LNCAP (cell line): ENCODE data around the gene P2RY14.

Source experiments
- TF ChIP-seq, protein P1 (sequence below): fragments of 450-650 bp; IDR thresholded peaks from 2 replicates; pipeline ENCODE4 v1.5.1; 2017; ENCODE audit warnings: mild to moderate bottlenecking

Gene P2RY14

GRCh38 chr3:151269631-151270030 is 8.7 kb downstream of the P2RY14 start:
- TF ChIP-seq, protein P1, sequence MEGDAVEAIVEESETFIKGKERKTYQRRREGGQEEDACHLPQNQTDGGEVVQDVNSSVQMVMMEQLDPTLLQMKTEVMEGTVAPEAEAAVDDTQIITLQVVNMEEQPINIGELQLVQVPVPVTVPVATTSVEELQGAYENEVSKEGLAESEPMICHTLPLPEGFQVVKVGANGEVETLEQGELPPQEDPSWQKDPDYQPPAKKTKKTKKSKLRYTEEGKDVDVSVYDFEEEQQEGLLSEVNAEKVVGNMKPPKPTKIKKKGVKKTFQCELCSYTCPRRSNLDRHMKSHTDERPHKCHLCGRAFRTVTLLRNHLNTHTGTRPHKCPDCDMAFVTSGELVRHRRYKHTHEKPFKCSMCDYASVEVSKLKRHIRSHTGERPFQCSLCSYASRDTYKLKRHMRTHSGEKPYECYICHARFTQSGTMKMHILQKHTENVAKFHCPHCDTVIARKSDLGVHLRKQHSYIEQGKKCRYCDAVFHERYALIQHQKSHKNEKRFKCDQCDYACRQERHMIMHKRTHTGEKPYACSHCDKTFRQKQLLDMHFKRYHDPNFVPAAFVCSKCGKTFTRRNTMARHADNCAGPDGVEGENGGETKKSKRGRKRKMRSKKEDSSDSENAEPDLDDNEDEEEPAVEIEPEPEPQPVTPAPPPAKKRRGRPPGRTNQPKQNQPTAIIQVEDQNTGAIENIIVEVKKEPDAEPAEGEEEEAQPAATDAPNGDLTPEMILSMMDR: no peak

GRCh38 chr3:151268267-151269235 is 9.8 kb downstream of the P2RY14 start:
- TF ChIP-seq, protein P1: no peak

- TF ChIP-seq, protein P1: no peak
These were observed 11.3 kb downstream of the P2RY14 start for GRCh38 chr3:151267066-151267465.

DNA sequence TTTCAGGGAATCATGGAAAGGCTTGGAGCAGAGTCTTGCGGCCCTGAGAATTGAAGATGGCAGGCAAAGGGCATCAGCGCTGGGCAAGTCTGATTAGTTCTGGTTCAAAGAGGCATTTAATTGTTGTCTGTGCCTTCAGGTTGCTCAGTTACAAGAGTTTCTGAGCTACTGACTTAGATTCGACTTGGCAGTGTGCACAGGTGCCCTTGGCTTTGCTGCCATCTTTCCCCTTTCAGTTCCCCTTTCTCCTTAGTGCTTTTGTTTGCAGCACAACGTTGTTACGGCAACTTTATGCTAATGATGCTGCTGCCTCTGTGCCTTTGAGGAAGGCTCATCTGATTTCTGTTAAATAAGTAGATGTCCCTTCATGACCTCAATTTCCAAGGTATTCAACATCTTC is 12.5 kb downstream of the P2RY14 start:
- TF ChIP-seq, protein P1: no peak

DNA sequence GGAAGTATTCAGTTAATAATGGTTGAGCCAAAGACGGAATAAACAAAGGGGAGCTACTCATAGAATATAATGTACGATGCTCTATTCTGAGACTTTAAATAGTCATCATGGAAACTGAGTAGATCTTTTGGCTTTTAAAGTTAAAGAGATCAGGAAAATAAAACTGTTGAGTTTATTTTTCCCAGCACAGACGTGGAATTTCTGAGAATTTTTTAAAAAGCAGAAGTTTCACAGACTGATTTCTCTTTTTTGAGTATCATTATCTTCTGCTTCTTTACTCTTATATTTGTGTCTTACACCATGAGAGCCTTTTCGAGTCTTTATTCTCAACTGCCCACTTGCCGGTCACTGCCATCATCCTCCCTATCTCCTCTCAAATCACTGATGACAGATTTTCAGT is 13.2 kb downstream of the P2RY14 start:
- TF ChIP-seq, protein P1: no peak

DNA sequence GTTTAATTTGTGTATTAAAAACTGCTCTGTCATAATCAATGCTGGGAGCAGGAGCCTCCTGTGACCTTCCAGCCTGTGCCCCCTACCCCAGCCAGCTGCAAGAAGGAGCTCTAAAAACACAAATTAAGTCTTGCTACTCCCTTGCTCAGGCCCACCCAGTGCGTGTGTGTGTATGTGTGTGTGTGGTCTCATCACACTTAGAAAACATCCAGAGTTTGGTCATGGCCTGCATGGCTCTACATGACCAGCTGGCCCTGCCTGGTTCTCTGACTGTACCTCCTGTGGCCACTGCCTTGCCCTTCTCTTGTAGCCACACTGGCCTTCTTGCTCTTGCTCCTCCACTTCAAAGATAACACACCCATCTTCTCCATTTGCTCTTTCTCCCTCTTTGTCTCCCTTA is 13.7 kb downstream of the P2RY14 start:
- TF ChIP-seq, protein P1: no peak

- TF ChIP-seq, protein P1: no peak
These were observed 15.3 kb downstream of the P2RY14 start for GRCh38 chr3:151262871-151263525.
